GM23338 (cell line): ENCODE data around the gene CCDC106. TPM values are rescaled to one million over a fixed set of nuclear protein-coding genes. Genes with fewer than 3 reads are reported as not detected.

ENCODE experiments used
- ATAC-seq: fragments of 200-7000 bp; cut with Tn5 transposase; 3 replicates; pipeline ENCODE4 v1.9.1; 2020
- DNase-seq: peaks from one replicate; pipeline ENCODE4 v3.0.0-alpha.2; 2015; ENCODE audit warnings: low spot score
- H2AFZ ChIP-seq: fragments of 200-600 bp; sonication (generic); 2 replicates; pipeline ENCODE4 v1.8.0; 2016; ENCODE audit warnings: antibody characterized with exemption, mild to moderate bottlenecking, moderate library complexity
- H3F3A ChIP-seq: fragments of 200-600 bp; sonication (generic); replicated peaks from 2 replicates; pipeline ENCODE4 v1.8.0; 2017; ENCODE audit warnings: antibody characterized with exemption, mixed run types, low read depth
- H3K27ac ChIP-seq: fragments of 200-600 bp; sonication (generic); 2 replicates; pipeline ENCODE4 v1.6.1; 2016; ENCODE audit warnings: low read depth
- H3K27me3 ChIP-seq: fragments of 200-600 bp; sonication (generic); 2 replicates; pipeline ENCODE4 v1.8.0; 2016; ENCODE audit warnings: mild to moderate bottlenecking, mixed run types, moderate library complexity; ENCODE audit not compliant: insufficient read depth
- H3K36me3 ChIP-seq: fragments of 200-600 bp; sonication (generic); 2 replicates; pipeline ENCODE4 v1.8.0; 2016; ENCODE audit warnings: mild to moderate bottlenecking; ENCODE audit not compliant: insufficient read depth
- H3K4me1 ChIP-seq: fragments of 200-600 bp; sonication (generic); 2 replicates; pipeline ENCODE4 v1.8.0; 2016; ENCODE audit warnings: mild to moderate bottlenecking, moderate library complexity; ENCODE audit not compliant: insufficient read depth
- H3K4me2 ChIP-seq: fragments of 200-600 bp; sonication (generic); 2 replicates; pipeline ENCODE4 v1.7.1; 2017; ENCODE audit warnings: mixed run types
- H3K4me3 ChIP-seq: fragments of 200-600 bp; sonication (generic); 2 replicates; pipeline ENCODE4 v1.6.1; 2016; ENCODE audit warnings: mixed run types
- H3K79me2 ChIP-seq: fragments of 200-600 bp; sonication (generic); replicated peaks from 2 replicates; pipeline ENCODE4 v1.8.0; 2017; ENCODE audit warnings: mild to moderate bottlenecking; ENCODE audit not compliant: insufficient read depth
- H3K9me2 ChIP-seq: fragments of 200-600 bp; sonication (generic); 2 replicates; pipeline ENCODE4 v1.8.0; 2017; ENCODE audit not compliant: insufficient read depth
- H4K20me1 ChIP-seq: fragments of 200-600 bp; sonication (generic); replicated peaks from 2 replicates; pipeline ENCODE4 v1.8.0; 2017; ENCODE audit warnings: mild to moderate bottlenecking; ENCODE audit not compliant: insufficient read depth
- H3K27ac Mint-ChIP-seq: 2 replicates; pipeline ENCODE4 v1.8.0; 2020; ENCODE audit warnings: inconsistent platforms, mild to moderate bottlenecking, moderate library complexity, mixed read lengths
- H3K27me3 Mint-ChIP-seq: 3 replicates; pipeline ENCODE4 v1.8.0; 2022; ENCODE audit warnings: low read depth, mild to moderate bottlenecking, moderate library complexity, mixed read lengths, inconsistent platforms; ENCODE audit not compliant: insufficient read depth, poor library complexity
- H3K36me3 Mint-ChIP-seq: 3 replicates; pipeline ENCODE4 v1.8.0; 2021; ENCODE audit warnings: low read depth, mild to moderate bottlenecking, inconsistent platforms, moderate library complexity, mixed read lengths
- H3K4me1 Mint-ChIP-seq: 3 replicates; pipeline ENCODE4 v1.8.0; 2020; ENCODE audit warnings: mild to moderate bottlenecking, inconsistent platforms, mixed read lengths
- H3K4me3 Mint-ChIP-seq: 3 replicates; pipeline ENCODE4 v1.8.0; 2021; ENCODE audit warnings: moderate library complexity, mild to moderate bottlenecking, inconsistent platforms, mixed read lengths
- H3K9me3 Mint-ChIP-seq: 3 replicates; pipeline ENCODE4 v1.8.0; 2020; ENCODE audit warnings: moderate library complexity, mild to moderate bottlenecking, inconsistent platforms, mixed read lengths
- CREB1 ChIP-seq: fragments of 250-450 bp; sonication (Bioruptor Pico); IDR thresholded peaks from 2 replicates; pipeline ENCODE4 v1.5.0; 2020; ENCODE audit warnings: low read depth, mild to moderate bottlenecking, moderate library complexity
- EZH2 ChIP-seq: fragments of 200-600 bp; sonication (generic); IDR thresholded peaks from one replicate; pipeline ENCODE4 v1.8.0; 2017; ENCODE audit warnings: antibody characterized with exemption, mild to moderate bottlenecking, low read depth; ENCODE audit not compliant: unreplicated experiment
- EZH2phosphoT487 ChIP-seq: fragments of 200-600 bp; sonication (generic); IDR thresholded peaks from one replicate; pipeline ENCODE4 v1.8.1; 2018; ENCODE audit warnings: antibody characterized with exemption; ENCODE audit not compliant: unreplicated experiment
- JUNB ChIP-seq: IDR thresholded peaks from one replicate; pipeline ENCODE4 v1.6.1; 2016; ENCODE audit warnings: antibody characterized with exemption; ENCODE audit not compliant: unreplicated experiment
- POLR2AphosphoS5 ChIP-seq: IDR thresholded peaks from 2 replicates; pipeline ENCODE4 v1.6.1; 2016; ENCODE audit warnings: antibody characterized with exemption, low read depth
- STAT1 ChIP-seq: IDR thresholded peaks from one replicate; pipeline ENCODE4 v1.6.1; 2016; ENCODE audit warnings: antibody characterized with exemption; ENCODE audit not compliant: unreplicated experiment
- ZNF114 ChIP-seq: fragments of 250-450 bp; sonication (Bioruptor Pico); IDR thresholded peaks from 2 replicates; pipeline ENCODE4 v1.5.0; 2020; ENCODE audit warnings: mild to moderate bottlenecking, moderate library complexity
- ZNF331 ChIP-seq: fragments of 250-450 bp; sonication (Bioruptor Pico); IDR thresholded peaks from 2 replicates; pipeline ENCODE4 v1.5.0; 2020; ENCODE audit warnings: low read depth, mild to moderate bottlenecking, moderate library complexity
- polyA plus RNA-seq: library from polyadenylated mRNA; unstranded; fragments of >200 nt; fragmentation: Nextera tagmentation; extraction: Ambion mirVana; gene quantifications from 2 replicates; pipeline ENCODE4 v1.2.1, GENCODE V29; 2016
- total RNA-seq: library from RNA; depleted of rRNA; stranded (reverse); fragments of >200 nt; shearing (Covaris generic); gene quantifications from 2 replicates; pipeline ENCODE4 v1.2.3, GENCODE V29; 2014
- TF ChIP-seq, protein P1 (sequence below): fragments of 250-450 bp; sonication (Bioruptor Pico); IDR thresholded peaks from 2 replicates; pipeline ENCODE4 v1.5.0; 2020; ENCODE audit warnings: mild to moderate bottlenecking, moderate library complexity

The CCDC106 gene
- total and polyA plus RNA-seq, 2 experiments from 2014 or later: 12.0 to 17.6 TPM

DNA sequence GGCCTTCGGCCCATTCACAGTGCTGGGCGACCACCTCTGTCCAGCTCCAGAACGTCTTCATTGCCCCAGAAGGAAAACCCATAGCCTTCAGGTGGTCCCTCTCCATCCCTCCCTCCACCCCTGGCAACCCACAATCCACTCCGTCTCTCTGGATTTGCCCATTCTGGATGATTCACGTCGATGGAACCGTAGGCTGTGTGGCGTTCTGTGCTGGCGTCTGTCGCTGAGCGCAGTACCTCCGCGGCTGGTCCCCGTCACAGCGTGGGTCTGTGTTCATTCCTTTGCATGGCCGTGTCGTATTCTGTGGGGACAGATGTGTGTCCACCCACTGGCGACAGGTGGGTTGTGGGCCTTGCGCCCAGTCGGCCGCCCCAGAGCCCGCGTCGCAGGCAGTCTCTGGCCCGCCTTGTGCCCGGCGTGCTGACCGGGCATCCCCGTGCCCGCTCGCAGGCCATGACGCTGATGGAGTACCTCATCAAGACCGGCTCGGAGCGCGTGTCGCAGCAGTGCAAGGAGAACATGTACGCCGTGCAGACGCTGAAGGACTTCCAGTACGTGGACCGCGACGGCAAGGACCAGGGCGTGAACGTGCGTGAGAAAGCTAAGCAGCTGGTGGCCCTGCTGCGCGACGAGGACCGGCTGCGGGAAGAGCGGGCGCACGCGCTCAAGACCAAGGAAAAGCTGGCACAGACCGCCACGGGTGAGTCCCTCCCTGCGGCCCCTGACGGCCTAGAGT is 37.1 kb downstream of the CCDC106 start (continued):
- TF ChIP-seq, protein P1, sequence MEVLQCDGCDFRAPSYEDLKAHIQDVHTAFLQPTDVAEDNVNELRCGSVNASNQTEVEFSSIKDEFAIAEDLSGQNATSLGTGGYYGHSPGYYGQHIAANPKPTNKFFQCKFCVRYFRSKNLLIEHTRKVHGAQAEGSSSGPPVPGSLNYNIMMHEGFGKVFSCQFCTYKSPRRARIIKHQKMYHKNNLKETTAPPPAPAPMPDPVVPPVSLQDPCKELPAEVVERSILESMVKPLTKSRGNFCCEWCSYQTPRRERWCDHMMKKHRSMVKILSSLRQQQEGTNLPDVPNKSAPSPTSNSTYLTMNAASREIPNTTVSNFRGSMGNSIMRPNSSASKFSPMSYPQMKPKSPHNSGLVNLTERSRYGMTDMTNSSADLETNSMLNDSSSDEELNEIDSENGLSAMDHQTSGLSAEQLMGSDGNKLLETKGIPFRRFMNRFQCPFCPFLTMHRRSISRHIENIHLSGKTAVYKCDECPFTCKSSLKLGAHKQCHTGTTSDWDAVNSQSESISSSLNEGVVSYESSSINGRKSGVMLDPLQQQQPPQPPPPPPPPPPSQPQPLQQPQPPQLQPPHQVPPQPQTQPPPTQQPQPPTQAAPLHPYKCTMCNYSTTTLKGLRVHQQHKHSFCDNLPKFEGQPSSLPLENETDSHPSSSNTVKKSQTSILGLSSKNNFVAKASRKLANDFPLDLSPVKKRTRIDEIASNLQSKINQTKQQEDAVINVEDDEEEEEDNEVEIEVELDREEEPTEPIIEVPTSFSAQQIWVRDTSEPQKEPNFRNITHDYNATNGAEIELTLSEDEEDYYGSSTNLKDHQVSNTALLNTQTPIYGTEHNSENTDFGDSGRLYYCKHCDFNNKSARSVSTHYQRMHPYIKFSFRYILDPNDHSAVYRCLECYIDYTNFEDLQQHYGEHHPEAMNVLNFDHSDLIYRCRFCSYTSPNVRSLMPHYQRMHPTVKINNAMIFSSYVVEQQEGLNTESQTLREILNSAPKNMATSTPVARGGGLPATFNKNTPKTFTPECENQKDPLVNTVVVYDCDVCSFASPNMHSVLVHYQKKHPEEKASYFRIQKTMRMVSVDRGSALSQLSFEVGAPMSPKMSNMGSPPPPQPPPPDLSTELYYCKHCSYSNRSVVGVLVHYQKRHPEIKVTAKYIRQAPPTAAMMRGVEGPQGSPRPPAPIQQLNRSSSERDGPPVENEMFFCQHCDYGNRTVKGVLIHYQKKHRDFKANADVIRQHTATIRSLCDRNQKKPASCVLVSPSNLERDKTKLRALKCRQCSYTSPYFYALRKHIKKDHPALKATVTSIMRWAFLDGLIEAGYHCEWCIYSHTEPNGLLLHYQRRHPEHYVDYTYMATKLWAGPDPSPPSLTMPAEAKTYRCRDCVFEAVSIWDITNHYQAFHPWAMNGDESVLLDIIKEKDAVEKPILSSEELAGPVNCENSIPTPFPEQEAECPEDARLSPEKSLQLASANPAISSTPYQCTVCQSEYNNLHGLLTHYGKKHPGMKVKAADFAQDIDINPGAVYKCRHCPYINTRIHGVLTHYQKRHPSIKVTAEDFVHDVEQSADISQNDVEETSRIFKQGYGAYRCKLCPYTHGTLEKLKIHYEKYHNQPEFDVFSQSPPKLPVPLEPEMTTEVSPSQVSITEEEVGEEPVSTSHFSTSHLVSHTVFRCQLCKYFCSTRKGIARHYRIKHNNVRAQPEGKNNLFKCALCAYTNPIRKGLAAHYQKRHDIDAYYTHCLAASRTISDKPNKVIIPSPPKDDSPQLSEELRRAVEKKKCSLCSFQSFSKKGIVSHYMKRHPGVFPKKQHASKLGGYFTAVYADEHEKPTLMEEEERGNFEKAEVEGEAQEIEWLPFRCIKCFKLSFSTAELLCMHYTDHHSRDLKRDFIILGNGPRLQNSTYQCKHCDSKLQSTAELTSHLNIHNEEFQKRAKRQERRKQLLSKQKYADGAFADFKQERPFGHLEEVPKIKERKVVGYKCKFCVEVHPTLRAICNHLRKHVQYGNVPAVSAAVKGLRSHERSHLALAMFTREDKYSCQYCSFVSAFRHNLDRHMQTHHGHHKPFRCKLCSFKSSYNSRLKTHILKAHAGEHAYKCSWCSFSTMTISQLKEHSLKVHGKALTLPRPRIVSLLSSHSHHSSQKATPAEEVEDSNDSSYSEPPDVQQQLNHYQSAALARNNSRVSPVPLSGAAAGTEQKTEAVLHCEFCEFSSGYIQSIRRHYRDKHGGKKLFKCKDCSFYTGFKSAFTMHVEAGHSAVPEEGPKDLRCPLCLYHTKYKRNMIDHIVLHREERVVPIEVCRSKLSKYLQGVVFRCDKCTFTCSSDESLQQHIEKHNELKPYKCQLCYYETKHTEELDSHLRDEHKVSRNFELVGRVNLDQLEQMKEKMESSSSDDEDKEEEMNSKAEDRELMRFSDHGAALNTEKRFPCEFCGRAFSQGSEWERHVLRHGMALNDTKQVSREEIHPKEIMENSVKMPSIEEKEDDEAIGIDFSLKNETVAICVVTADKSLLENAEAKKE (CRISPR knock-in tag): no peak
- TF ChIP-seq EZH2 (no peak), ZNF331 (CRISPR knock-in tag) (no peak), STAT1 (no peak)

DNA sequence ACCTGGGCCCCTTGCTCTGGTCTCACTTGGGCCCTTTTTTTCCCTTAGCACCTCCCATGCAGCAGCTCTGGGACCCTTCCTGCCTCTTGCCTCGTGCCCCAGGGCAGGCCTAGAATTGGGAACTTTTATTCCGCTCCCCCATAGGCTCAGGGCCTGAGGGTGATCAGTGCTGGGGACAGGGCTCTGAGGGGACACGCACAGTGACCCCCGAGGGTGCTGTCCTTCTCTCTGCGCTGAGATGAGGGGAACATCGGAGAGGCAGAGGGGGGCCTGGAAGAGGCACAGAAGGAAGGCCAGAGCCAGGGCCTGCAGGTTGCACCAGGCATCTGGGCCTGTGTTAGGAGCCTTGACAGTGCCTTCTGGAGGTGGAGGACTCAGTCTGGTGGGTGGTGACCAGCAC is 37.8 kb downstream of the CCDC106 start:
- no peaks in the 10 kb centered on the region for H3K27me3 ChIP-seq
- no peaks in the 10 kb centered on the region for H3K4me1 ChIP-seq
- Mint-ChIP-seq H3K4me1 (no peaks in the 10 kb centered on the region), H3K4me3 (no peak overlapping the region), H3K9me3 (no peaks in the 10 kb centered on the region), H3K36me3 (peaks cover 20% of the 10 kb centered on the region), H3K27me3 (peaks cover 3% of the 10 kb centered on the region), H3K27ac (no peak overlapping the region)
- peaks cover 13% of the 10 kb centered on the region; the same call in 1 of the 2 replicates for H4K20me1 ChIP-seq
- no peak overlapping the region for H2AFZ ChIP-seq
- peaks cover 33% of the 10 kb centered on the region for H3K79me2 ChIP-seq
- ATAC-seq (no peak), DNase-seq (no peak)
- H3K36me3 ChIP-seq: peaks cover 4% of the 10 kb centered on the region; the same call in 1 of the 2 replicates
- H3K4me2 ChIP-seq: no peak overlapping the region
- no peaks in the 10 kb centered on the region for H3F3A ChIP-seq
- H3K9me2 ChIP-seq: no peaks in the 10 kb centered on the region
- no peak overlapping the region for H3K27ac ChIP-seq
- no peak overlapping the region for H3K4me3 ChIP-seq
- TF ChIP-seq STAT1 (no peak), CREB1 (CRISPR knock-in tag) (no peak), EZH2 (no peak), ZNF114 (CRISPR knock-in tag) (no peak), POLR2AphosphoS5 (no peak), EZH2phosphoT487 (no peak), JUNB (no peak)
- TF ChIP-seq, protein P1 (CRISPR knock-in tag): no peak
